GM12872 (cell line): ENCODE data around the gene CMTM8.

Source experiments
- TF ChIP-seq, protein P1 (sequence below): IDR thresholded peaks from 3 replicates; pipeline ENCODE4 v1.5.1; 2011; ENCODE audit warnings: low read depth, mild to moderate bottlenecking, low read length, moderate library complexity; ENCODE audit not compliant: insufficient read depth

The CMTM8 gene

DNA sequence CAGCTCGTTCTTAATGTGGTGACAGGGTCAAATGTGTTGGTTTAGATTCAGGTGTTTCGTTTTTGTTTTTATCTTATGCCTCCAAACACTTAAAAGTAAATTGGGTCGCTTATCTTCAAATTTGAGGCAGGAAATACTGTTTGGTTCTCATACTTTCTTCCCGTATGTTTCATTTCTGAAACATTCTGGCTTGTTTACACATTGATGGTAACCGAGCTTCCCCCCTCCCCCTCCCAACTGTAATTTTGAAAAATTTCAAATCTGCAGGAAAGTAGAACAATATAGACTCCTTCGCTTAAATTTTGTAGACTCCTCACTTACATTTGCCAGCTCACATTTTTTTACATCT is 64.9 kb downstream of the CMTM8 start:
- TF ChIP-seq, protein P1, sequence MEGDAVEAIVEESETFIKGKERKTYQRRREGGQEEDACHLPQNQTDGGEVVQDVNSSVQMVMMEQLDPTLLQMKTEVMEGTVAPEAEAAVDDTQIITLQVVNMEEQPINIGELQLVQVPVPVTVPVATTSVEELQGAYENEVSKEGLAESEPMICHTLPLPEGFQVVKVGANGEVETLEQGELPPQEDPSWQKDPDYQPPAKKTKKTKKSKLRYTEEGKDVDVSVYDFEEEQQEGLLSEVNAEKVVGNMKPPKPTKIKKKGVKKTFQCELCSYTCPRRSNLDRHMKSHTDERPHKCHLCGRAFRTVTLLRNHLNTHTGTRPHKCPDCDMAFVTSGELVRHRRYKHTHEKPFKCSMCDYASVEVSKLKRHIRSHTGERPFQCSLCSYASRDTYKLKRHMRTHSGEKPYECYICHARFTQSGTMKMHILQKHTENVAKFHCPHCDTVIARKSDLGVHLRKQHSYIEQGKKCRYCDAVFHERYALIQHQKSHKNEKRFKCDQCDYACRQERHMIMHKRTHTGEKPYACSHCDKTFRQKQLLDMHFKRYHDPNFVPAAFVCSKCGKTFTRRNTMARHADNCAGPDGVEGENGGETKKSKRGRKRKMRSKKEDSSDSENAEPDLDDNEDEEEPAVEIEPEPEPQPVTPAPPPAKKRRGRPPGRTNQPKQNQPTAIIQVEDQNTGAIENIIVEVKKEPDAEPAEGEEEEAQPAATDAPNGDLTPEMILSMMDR, result no peak

DNA sequence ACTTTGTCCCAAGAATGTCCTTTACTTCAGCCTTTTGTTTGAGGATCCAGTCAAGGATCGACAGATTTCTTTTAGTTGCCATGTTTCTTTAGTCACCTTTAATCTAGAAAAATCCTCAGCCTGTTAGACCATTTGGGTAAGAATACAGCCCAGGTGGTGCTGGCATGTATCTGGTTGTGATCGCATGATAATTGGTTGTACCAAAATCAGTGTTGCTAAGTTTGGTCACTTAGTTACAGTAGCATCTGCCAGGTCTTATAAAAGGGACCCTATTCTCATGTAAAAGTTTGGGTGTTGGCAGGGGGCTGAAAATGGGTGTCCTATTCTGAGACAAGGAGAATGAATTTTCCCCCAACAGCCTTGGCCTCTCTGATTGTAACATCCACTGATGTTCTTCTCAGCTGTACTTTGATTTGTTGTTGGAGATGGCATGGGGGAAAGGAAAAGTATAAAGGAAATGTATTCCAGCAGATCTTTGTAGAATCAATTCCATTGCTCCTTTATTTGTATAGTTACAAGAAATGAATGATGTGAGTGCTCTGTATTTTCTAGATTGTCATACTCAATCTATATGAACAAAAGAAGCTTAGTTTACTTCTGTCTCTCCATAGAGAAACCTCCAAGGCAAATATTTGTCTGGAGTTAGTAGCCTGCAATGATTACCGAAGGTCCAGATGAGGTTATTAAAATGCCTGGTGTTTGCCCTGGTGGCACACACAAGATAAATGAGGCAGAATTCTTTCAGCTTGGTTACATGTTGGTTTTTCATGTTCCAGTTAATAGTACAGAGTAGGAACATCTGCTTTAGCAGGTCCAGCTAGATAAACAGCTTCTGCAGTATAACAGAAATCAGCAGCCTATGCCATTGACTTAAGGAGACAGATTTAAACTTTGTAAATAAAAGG is 65.7 kb downstream of the CMTM8 start:
- TF ChIP-seq, protein P1, result no peak

DNA sequence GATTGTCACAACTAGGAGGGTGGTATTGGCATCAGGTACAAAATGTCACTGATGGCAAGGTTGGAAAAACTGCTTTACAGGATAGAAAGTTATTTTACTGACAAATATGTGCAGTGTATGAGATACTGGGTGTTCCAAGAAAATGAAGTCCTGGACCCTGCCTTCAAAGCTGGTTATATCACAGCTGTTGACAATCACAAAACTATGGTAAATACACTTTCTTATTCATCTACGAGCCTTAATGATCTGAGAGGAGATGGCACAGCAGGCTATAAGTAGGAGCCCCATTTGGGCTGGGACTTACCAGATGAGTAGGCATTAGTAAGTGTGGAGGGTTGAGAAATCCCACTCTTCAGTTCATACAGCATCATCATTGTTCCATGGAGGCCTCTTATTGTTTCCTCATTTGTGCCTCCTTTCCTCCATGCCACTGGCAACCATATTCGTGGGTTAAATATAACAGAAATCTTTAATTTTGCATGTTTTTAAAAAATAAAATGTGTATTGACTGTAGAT is 66.9 kb downstream of the CMTM8 start:
- TF ChIP-seq, protein P1, result no peak

DNA sequence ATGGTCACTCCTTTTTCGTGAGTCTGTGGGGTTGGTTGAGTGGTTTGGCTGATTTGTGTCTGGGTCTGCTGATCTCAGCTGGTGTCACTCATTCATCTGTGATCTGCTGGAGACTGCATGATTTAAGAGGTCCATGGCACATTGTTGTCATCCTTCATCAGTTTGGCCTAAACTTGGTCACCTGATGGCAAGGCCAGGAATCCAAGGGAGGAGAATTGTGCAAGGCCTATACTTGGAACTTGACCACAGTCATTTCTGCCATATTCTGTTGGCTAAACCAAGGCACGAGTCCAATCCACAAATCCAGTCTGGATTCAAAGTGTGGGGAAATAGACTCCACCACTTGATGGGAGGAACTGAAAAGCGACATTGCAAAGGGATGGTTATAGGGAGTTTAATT is 67.6 kb downstream of the CMTM8 start:
- TF ChIP-seq, protein P1, result no peak

DNA sequence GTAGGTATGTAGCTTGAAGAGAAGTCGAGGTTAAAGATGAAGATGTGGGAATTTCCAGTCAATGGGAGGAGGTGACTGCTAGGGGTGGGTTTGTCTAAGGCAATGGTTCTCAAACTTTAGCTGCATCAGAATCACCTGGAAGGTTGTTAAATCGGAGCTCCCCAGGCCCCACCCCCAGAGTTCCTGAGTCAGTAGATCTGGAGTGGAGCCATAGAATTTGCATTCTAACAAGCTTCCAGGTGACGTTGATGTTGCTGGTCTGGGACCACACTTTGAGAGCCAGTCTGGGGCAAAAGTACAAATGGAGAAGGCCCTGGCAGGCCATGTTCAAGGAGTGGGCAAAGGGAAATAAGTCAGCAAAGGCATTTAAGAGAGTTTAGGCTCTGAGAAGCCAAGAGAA is 69.1 kb downstream of the CMTM8 start:
- TF ChIP-seq, protein P1, result no peak

DNA sequence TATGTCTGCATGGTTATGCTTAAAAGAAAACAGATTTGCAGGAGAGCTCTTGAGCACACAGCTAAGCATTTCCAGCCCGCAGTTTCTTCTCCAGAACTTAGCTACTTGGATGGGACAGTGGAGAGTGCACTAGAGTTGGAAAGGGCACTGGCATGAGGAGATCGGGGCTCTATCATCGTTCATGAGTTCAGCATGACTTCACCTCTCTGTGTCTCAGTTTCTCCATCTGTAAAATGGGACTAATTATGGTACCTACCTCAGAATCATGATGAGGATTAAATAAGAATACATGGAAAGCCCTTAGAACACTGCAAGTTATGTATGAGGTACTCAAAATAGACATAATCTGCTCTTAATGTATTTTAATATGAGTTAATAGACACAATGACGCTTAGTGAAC is 69.9 kb downstream of the CMTM8 start:
- TF ChIP-seq, protein P1, result no peak

DNA sequence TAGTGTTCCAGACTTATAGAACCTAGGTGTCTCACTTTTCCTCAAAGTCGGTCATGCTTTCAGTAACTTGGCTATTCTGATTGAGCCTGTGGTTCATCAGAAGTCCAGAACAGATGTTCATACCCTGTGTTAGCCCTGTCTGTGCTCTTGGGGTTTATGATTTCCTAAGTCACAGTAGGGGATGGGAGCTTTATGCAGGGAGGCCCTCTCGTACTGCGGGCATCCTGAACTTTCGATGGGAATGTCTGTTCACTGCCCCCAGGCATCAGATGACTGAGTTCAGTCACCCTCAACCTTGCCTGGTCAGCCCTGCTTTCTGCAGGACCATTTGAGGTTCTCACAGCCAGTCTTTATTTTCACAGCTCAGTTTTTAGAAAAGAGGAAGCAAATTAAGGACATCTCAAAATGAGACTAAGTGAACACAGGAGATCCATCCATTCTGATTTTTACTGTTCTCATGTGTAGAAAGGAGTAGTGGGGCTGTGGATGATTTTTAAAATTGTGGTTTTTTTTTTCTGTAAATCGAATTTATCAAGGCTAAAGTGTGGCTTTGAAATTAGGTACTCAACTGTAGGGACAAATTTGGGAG is 71.3 kb downstream of the CMTM8 start:
- TF ChIP-seq, protein P1, result no peak
